Measurements from ENCODE around the gene TLK2.
"Not testable (repeated sequence)": the region's sequence is repeated elsewhere in the genome, so short reads cannot be mapped to it uniquely, and the experiment has no call there.

Gene TLK2

GRCh38 chr17:62600805-62601204 lies 122.2 kb downstream of the TLK2 start:
- DNase-seq (ENCODE audit: low read depth in 2 of 2), result peak in 1 of 2 donors; percentile 26
- H3K4me3 ChIP-seq (replicated peaks in 1 of 2; ENCODE audit: low read depth in 2 of 2, low read length in 2 of 2), result no peak overlapping the region
- TF ChIP-seq CTCF (IDR thresholded peaks at IDR 0.05; ENCODE audit: low read depth, low read length), result no peak

- H3K4me3 ChIP-seq (replicated peaks in 1 of 2; ENCODE audit: low read depth in 2 of 2, low read length in 2 of 2), result no peak overlapping the region
- peak; percentile 29 to 45 for DNase-seq (ENCODE audit: low read depth in 2 of 2)
- peak; percentile 19 for TF ChIP-seq CTCF (IDR thresholded peaks at IDR 0.05; ENCODE audit: low read depth, low read length)
These were observed 122.8 kb downstream of the TLK2 start for GRCh38 chr17:62601471-62601870.

- not testable (repeated sequence) for H3K4me3 ChIP-seq (replicated peaks in 1 of 2; ENCODE audit: low read depth in 2 of 2, low read length in 2 of 2); DNase-seq (ENCODE audit: low read depth in 2 of 2)
These were observed 125.2 kb downstream of the TLK2 start for GRCh38 chr17:62603783-62604182.

GRCh38 chr17:62605588-62605987 lies 127.0 kb downstream of the TLK2 start:
- DNase-seq (ENCODE audit: low read depth in 2 of 2), result no peak
- no peak overlapping the region for H3K4me3 ChIP-seq (replicated peaks in 1 of 2; ENCODE audit: low read depth in 2 of 2, low read length in 2 of 2)
- no peak for TF ChIP-seq CTCF (IDR thresholded peaks at IDR 0.05; ENCODE audit: low read depth, low read length)

- no peak overlapping the region for H3K4me3 ChIP-seq (replicated peaks in 1 of 2; ENCODE audit: low read depth in 2 of 2, low read length in 2 of 2)
- DNase-seq (ENCODE audit: low read depth in 2 of 2), result no peak
- no peak for TF ChIP-seq CTCF (IDR thresholded peaks at IDR 0.05; ENCODE audit: low read depth, low read length)
These were observed 132.7 kb downstream of the TLK2 start for GRCh38 chr17:62611292-62611691.

GRCh38 chr17:62611728-62612127 lies 133.1 kb downstream of the TLK2 start:
- TF ChIP-seq CTCF (IDR thresholded peaks at IDR 0.05; ENCODE audit: low read depth, low read length), result no peak
- H3K4me3 ChIP-seq (replicated peaks in 1 of 2; ENCODE audit: low read depth in 2 of 2, low read length in 2 of 2), result no peak overlapping the region
- DNase-seq (ENCODE audit: low read depth in 2 of 2), result no peak

- DNase-seq (ENCODE audit: low read depth in 2 of 2); H3K4me3 ChIP-seq (replicated peaks in 1 of 2; ENCODE audit: low read depth in 2 of 2, low read length in 2 of 2): not testable (repeated sequence)
These were observed 133.7 kb downstream of the TLK2 start for GRCh38 chr17:62612289-62612688.

- DNase-seq (ENCODE audit: low read depth in 2 of 2); H3K4me3 ChIP-seq (replicated peaks in 1 of 2; ENCODE audit: low read depth in 2 of 2, low read length in 2 of 2): not testable (repeated sequence)
These were observed 134.5 kb downstream of the TLK2 start for GRCh38 chr17:62613095-62613494.

- peak; percentile 60 to 83 for DNase-seq (ENCODE audit: low read depth in 2 of 2)
- no peak overlapping the region for H3K4me3 ChIP-seq (replicated peaks in 1 of 2; ENCODE audit: low read depth in 2 of 2, low read length in 2 of 2)
- no peak for TF ChIP-seq CTCF (IDR thresholded peaks at IDR 0.05; ENCODE audit: low read depth, low read length)
These were observed 135.5 kb downstream of the TLK2 start for GRCh38 chr17:62614142-62614541.
